Stimulated activated CD4-positive, alpha-beta T cell treated with anti-CD3 and anti-CD28 coated beads, Interleukin-4, amount 100 ng/mL, for 24 hours (primary cell): ENCODE data around the gene PDK4.
"Not testable (repeated sequence)": the region's sequence is repeated elsewhere in the genome, so short reads cannot be mapped to it uniquely, and the experiment has no call there.

Experiments used
- DNase-seq: peaks from one replicate; pipeline ENCODE4 v3.0.0-alpha.2; 2020

PDK4 gene

GRCh38 chr7:95558864-95559263, 37.5 kb downstream of the PDK4 start:
- no peak for DNase-seq

- DNase-seq, result no peak
Observed at GRCh38 chr7:95556777-95557176, 39.5 kb downstream of the PDK4 start.

DNA sequence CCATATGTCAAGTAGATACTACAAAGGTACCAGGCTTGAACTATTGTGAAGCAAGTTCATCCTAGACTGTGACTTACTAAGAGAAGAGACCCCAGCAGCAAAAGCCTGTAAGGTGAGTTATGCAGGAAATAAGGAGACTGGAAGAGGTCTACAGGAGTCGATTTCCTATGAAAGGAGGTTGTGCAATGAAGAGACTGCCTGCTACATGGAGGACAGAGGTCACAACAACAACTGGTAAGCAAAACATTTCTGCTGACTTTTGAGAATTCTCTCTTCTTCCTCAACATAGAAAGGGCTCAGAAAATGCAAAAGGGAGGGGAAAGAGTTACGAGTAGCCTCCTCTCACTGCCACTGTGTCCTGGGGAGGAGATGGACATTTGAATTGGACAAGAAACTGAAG, 42.4 kb downstream of the PDK4 start:
- no peak for DNase-seq

DNA sequence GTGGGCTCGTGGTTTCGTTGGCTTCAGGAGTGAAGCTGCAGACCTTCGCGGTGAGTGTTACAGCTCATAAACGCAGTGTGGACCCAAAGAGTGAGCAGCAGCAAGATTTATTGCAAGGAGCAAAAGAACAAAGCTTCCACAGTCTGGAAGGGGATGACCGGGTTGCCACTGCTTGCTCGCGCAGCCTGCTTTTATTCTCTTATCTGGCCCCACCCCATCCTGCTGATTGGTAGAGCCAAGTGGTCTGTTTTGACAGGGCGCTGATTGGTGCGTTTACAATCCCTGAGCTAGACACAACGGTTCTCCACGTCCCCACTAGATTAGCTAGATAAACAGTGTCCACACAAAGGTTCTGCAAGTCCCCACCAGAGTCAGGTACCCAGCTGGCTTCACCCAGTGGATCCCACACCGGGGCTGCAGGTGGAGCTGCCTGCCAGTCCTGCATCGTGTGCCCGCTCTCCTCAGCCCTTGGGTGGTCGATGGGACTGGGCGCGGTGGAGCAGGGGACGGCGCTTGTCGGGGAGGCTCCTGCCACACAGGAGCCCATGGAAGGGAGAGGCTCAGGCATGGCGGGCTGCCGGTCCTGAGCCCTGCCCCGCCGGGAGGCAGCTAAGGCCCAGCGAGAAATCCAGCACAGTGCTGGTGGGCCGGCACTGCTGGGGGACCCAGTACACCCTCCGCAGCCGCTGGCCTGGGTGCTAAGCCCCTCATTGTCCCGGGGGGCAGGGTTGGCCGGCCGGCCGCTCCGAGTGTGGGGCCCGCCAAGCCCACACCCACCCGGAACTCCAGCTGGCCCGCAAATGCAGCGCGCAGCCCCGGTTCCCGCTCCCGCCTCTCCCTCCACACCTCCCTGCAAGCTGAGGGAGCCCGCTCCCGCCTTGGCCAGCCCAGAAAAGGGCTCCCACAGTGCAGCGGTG, 44.0 kb downstream of the PDK4 start:
- DNase-seq, result not testable (repeated sequence)

DNA sequence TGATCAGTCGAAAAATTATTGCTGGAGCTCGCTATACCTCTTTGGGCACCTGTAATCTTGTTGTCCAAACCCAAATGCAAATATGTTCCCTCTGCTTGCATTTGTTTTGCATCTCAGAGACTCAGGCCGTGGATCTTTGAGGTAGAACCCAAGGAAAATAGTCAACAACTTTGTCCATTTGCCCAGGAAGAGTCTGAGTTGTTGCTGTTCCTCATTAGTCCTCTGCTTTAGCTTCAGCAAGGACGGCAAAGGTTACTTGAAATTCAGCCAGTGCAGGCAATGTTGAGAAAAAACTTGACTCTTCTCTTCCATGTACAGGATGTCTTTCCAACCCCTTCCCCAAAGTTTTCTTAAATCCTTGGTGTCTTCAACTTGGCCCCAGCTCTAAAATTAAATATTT, 45.8 kb downstream of the PDK4 start:
- DNase-seq, result no peak

- DNase-seq, result no peak
Observed at GRCh38 chr7:95549818-95550529, 46.3 kb downstream of the PDK4 start.

GRCh38 chr7:95547361-95548348, 48.7 kb downstream of the PDK4 start:
- DNase-seq, result no peak

DNA sequence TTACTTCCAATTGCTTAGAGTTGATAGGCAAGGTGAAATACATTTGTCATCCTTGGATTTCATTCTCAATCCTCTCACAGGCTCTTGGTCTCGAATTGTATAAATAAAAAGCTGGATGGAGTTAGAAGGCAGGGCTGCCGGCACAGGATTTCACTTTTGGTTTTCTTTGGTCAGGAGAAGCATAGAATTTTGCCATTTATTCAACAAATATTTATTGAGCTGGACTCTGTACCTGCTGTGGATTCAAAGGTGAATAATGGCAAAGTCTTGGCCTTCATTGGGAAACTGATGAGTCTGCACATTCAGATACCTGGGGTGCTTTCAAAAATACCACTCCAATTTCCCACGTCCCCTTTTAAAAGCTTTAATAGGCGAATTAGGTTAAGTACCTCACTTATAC, 49.7 kb downstream of the PDK4 start:
- DNase-seq, result no peak

- DNase-seq, result no peak
Observed at GRCh38 chr7:95545673-95546072, 50.6 kb downstream of the PDK4 start.

DNA sequence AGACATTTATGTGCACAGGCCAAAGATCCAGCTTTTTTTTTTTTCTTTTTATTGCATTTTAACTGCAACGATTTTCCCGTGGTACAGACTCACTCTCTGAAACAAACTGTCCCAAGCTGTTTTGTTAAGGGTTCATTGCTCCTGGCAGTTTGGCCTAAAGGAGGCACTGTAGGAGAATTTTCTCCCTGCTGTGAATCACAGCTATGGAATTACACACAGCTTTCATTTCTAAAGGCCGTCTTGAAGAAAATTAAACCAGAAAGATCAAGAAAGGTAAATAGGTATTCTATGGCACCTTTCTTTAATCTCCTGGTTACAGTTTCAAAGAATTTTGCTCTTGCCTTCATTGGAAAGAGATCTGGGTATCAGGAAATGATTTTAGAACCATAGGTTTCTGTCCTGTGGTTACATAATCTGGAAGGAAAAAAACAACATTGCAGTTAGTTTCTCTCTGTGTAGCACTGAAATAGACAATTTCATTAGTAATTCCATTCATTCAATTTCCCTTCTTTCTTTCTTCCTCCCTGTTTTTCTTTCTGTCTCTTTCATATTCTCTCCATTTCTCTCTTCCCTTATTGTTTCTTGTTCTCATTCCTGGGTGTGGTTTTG, 51.2 kb downstream of the PDK4 start:
- no peak for DNase-seq

GRCh38 chr7:95544171-95544570, 52.1 kb downstream of the PDK4 start:
- no peak for DNase-seq

DNA sequence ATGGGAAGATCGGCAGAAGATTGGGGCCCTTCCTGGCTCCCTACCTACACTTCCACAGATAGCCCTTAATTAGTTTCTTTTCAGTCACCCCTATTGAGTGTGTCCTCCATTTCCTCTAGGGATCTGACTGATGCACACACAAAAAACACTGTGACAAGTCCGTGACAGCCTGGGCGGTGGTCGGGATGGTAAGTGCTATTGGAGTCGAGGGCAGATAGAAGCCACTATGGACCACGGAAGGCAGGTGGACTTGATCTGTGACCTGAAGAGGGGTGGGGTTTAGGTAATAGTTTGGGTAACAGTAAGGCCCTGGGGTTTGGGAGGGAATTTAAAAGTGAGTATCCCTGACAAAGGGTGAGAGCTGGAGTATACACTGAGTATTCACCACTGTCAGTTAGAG, 53.0 kb downstream of the PDK4 start:
- DNase-seq, result no peak

GRCh38 chr7:95540366-95540765, 56.0 kb downstream of the PDK4 start:
- DNase-seq, result no peak

DNA sequence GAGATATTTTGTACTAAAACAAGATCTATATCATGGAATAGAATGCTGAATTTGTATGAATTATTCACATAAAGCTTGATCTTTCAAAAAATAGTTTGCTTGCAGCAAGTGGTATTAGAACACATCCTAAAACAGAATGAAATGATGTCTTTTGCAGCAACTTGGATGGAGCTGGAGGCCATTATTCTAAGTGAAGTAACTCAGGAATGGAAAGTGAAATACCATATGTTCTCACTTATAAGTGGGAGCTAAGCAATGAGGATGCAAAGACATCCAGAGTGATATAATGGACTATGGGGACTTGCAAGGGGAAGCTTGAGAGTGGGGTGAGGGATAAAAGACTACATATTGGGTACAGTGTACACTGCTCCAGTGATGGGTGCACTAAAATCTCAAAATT, 56.9 kb downstream of the PDK4 start:
- no peak for DNase-seq

DNA sequence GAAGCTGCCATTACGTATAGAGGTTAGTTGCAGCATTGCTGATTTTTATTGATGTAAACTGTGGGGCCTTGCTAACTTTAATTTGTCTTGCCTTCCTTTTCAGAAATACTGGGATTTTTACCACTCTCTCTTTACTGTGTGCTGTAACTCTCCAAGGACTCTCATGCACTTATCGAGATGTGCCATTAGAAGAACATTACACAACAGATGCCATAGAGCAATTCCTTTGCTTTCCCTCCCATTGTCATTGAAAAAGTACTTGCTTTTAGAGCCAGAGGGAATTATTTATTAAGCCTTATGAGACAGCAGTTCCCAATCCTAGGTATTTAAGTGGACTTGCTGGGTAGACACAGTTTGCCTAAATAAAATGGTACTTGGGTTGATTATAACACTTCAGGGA, 58.8 kb downstream of the PDK4 start:
- no peak for DNase-seq

DNA sequence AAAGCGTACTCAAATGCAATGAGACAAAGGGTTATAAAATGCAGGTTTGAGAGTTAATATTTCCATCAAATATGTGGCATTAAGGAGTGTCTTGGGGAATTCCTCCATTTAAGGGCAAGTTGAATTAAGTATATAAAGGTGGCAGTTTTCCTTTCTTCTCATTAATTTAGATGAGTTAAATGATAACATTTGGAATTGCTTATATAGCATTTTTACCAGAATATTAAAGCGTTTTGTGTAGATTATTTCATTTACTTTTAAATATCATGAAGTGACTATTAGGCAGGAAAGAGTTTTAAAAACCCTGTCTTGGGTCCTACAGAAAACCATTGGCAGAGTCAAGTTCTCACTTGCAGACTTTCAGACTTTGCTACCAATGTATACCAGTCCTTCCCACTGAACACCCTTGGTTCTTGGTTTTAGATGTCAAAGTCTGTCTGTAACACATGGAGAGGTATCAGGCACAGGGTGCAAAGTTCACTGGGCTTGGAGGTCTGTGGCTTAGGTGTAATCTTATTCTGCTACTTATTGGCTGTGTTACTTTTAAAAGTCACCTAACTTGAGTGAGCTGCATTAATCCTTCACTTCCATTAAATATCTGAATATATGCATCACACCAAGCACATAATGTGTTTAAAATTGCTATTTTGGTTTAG, 59.5 kb downstream of the PDK4 start:
- no peak for DNase-seq

- DNase-seq, result no peak
Observed at GRCh38 chr7:95535662-95536061, 60.7 kb downstream of the PDK4 start.

DNA sequence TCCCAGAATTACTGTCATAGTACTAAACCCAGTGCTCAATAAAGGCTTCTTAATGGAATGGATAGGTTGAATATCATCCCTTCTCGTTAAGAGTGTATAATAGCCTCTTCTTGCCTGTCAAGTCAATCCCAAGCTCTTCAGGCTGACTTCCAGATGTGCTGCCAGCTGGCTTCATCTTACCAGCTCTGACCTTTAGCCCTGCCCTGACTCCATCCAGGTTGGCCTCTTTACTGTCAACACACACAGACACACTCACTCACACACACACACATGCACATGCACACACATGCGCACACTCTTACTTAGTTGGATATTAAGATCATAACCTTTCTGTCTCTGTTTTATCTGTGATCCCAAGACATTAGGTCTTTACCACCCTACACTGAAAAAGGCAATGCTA, 61.5 kb downstream of the PDK4 start:
- no peak for DNase-seq
